DOHH2 (cell line): ENCODE results near the gene KCNIP2.
"Not testable (repeated sequence)": the region's sequence is repeated elsewhere in the genome, so short reads cannot be mapped to it uniquely, and the experiment has no call there.

Source experiments
- H3F3A ChIP-seq: fragments of 200-600 bp; sonication (generic), shearing (Covaris generic); 2 replicates; pipeline ENCODE4 v1.6.0; 2016; ENCODE audit warnings: antibody characterized with exemption, mild to moderate bottlenecking; ENCODE audit not compliant: control insufficient read depth, insufficient read depth
- H3K27ac ChIP-seq: fragments of 200-600 bp; sonication (generic); 2 replicates; pipeline ENCODE4 v1.5.1; 2014; ENCODE audit warnings: low read depth, mild to moderate bottlenecking, low read length, moderate library complexity
- H3K27me3 ChIP-seq: fragments of 200-600 bp; sonication (generic); 2 replicates; pipeline ENCODE4 v1.6.1; 2014; ENCODE audit warnings: mild to moderate bottlenecking, low read length, mixed read lengths; ENCODE audit not compliant: control insufficient read depth
- H3K36me3 ChIP-seq: fragments of 200-600 bp; sonication (generic); 2 replicates; pipeline ENCODE4 v1.6.1; 2014; ENCODE audit warnings: mild to moderate bottlenecking, low read length, moderate library complexity, mixed read lengths; ENCODE audit not compliant: control insufficient read depth
- H3K4me1 ChIP-seq: fragments of 200-600 bp; sonication (generic); 2 replicates; pipeline ENCODE4 v1.6.1; 2014; ENCODE audit warnings: mild to moderate bottlenecking, low read length, mixed read lengths; ENCODE audit not compliant: control insufficient read depth
- H3K4me2 ChIP-seq: fragments of 200-600 bp; sonication (generic); 2 replicates; pipeline ENCODE4 v1.6.0; 2014; ENCODE audit warnings: mild to moderate bottlenecking, low read length, moderate library complexity
- H3K4me3 ChIP-seq: fragments of 200-600 bp; sonication (generic); 2 replicates; pipeline ENCODE4 v1.5.1; 2014; ENCODE audit warnings: mild to moderate bottlenecking, low read length, mixed read lengths
- H3K79me2 ChIP-seq: fragments of 200-600 bp; sonication (generic); 2 replicates; pipeline ENCODE4 v1.6.1; 2014; ENCODE audit warnings: mild to moderate bottlenecking, low read length, mixed read lengths; ENCODE audit not compliant: control insufficient read depth
- H3K9me2 ChIP-seq: fragments of 200-600 bp; sonication (generic); replicated peaks from 2 replicates; pipeline ENCODE4 v1.6.1; 2014; ENCODE audit warnings: mild to moderate bottlenecking, low read length, mixed read lengths; ENCODE audit not compliant: control insufficient read depth
- H3K9me3 ChIP-seq: fragments of 200-600 bp; sonication (generic); 2 replicates; pipeline ENCODE4 v1.6.1; 2014; ENCODE audit warnings: antibody characterized with exemption, low read length, mixed read lengths; ENCODE audit not compliant: control insufficient read depth, insufficient read depth
- H4K20me1 ChIP-seq: fragments of 200-600 bp; sonication (generic); 2 replicates; pipeline ENCODE4 v1.6.0; 2014; ENCODE audit warnings: low read depth, mild to moderate bottlenecking, antibody characterized with exemption, low read length, moderate library complexity; ENCODE audit not compliant: control insufficient read depth, insufficient read depth
- EZH2phosphoT487 ChIP-seq: fragments of 200-600 bp; sonication (generic); IDR thresholded peaks from 2 replicates; pipeline ENCODE4 v1.6.1; 2017; ENCODE audit warnings: borderline replicate concordance, mild to moderate bottlenecking, antibody characterized with exemption, low read length, moderate library complexity, mixed read lengths
- TF ChIP-seq, protein P1 (sequence below): fragments of 200-600 bp; sonication (generic); IDR thresholded peaks from one replicate; pipeline ENCODE4 v1.5.1; 2014; ENCODE audit warnings: antibody characterized with exemption, mild to moderate bottlenecking, low read depth, low read length; ENCODE audit not compliant: poor library complexity, severe bottlenecking

KCNIP2 gene

DNA sequence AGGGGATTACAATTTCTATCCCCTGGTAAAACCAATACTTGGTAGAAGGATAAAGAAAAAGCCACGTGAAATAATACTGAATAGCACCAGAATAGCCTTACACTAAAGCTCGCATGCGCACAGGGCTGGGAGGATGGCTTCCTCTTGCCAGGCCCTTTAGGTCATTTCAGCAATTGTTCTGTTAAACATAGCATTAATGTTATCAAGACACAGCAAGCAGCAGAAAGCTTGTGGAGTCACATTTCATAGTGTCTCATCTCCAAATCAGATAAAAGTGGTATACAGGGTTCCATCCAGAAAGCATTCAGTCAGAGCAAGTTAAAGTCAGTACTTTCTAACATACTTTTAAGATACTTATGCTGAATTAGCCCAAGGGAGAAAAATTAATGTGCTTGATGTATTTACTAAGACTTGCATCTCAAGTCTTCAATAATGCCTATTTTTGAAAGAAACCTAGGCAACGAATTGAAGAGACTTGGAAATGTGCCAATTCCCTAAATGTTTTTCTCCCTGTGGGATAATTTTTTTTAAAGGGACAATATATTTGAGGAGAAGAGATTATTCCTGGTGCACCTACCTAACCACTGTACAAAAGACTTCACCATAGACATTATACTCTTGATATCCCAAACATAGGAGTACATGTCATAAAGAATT is 46.1 kb downstream of the KCNIP2 start:
- Histone ChIP-seq H3K4me1 (no peaks in the 10 kb centered on the region), H3K4me2 (no peak overlapping the region), H3K79me2 (peaks cover 43% of the 10 kb centered on the region), H3K27me3 (no peaks in the 10 kb centered on the region), H3K9me3 (no peaks in the 10 kb centered on the region), H4K20me1 (peaks cover 3% of the 10 kb centered on the region; the same call in 1 of the 2 replicates), H3F3A (peaks cover 4% of the 10 kb centered on the region; the same call in 1 of the 2 replicates), H3K9me2 (no peaks in the 10 kb centered on the region), H3K4me3 (no peak overlapping the region), H3K27ac (no peak overlapping the region), H3K36me3 (peaks cover 94% of the 10 kb centered on the region)
- TF ChIP-seq, protein P1, sequence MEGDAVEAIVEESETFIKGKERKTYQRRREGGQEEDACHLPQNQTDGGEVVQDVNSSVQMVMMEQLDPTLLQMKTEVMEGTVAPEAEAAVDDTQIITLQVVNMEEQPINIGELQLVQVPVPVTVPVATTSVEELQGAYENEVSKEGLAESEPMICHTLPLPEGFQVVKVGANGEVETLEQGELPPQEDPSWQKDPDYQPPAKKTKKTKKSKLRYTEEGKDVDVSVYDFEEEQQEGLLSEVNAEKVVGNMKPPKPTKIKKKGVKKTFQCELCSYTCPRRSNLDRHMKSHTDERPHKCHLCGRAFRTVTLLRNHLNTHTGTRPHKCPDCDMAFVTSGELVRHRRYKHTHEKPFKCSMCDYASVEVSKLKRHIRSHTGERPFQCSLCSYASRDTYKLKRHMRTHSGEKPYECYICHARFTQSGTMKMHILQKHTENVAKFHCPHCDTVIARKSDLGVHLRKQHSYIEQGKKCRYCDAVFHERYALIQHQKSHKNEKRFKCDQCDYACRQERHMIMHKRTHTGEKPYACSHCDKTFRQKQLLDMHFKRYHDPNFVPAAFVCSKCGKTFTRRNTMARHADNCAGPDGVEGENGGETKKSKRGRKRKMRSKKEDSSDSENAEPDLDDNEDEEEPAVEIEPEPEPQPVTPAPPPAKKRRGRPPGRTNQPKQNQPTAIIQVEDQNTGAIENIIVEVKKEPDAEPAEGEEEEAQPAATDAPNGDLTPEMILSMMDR = no peak
- TF ChIP-seq EZH2phosphoT487 = no peak

DNA sequence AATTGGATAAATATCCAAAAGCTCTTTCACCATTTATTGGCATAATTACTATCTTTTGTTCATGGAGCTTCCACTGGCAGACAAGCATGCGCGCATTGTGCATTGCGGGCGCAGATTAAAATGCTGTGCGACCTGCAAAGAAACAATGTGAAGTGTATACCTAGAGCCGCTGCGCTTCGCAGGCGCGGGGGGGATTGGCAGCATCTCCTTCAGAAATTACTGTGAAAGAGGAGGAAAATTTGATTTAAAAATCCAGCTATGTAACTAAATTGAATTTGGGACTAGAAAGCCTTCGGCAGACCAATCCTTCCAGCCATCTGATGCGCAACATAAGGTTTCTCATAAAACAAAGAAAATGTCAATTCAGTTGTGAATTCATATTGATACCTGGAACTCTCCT is 50.1 kb downstream of the KCNIP2 start:
- Histone ChIP-seq H3K27ac (no peak overlapping the region), H3K27me3 (no peaks in the 10 kb centered on the region), H3K79me2 (peaks cover 20% of the 10 kb centered on the region), H4K20me1 (peaks cover 3% of the 10 kb centered on the region; the same call in 1 of the 2 replicates), H3K36me3 (peaks cover 81% of the 10 kb centered on the region), H3F3A (peaks cover 4% of the 10 kb centered on the region), H3K9me3 (no peaks in the 10 kb centered on the region), H3K4me2 (no peak overlapping the region), H3K4me1 (no peaks in the 10 kb centered on the region), H3K4me3 (no peak overlapping the region), H3K9me2 (no peaks in the 10 kb centered on the region)
- TF ChIP-seq EZH2phosphoT487 = no peak
- TF ChIP-seq, protein P1 = no peak

DNA sequence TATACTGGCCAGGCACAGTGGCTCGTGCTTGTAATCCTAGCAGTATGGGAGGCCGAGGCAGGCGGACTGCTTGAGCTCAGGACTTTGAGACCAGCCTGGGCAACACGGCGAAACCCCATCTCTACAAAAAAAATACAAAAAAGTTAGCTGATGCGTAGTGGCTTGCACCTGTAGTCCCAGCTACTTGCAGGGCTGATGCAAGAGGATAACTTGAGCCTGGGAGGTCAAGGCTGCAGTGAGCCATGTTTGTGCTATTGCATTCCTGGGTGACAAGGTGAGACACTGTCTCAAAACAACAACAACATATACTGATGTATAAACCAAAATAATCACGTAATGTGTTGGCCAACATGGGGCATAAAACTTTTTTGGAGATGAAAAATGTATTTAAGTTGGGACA is 53.9 kb downstream of the KCNIP2 start:
- H3K4me1 ChIP-seq = no peaks in the 10 kb centered on the region; the same call in 1 of the 2 replicates
- TF ChIP-seq EZH2phosphoT487 = no peak
- TF ChIP-seq, protein P1 = no peak
- H3K79me2 ChIP-seq = peaks cover 2% of the 10 kb centered on the region; the same call in 1 of the 2 replicates
- H3K9me2 ChIP-seq = no peaks in the 10 kb centered on the region
- H3K4me3 ChIP-seq = no peak overlapping the region
- H3F3A ChIP-seq = peaks cover 20% of the 10 kb centered on the region
- H3K27me3 ChIP-seq = no peaks in the 10 kb centered on the region
- H4K20me1 ChIP-seq = no peaks in the 10 kb centered on the region
- no peak overlapping the region for H3K27ac ChIP-seq
- no peaks in the 10 kb centered on the region for H3K9me3 ChIP-seq
- no peak overlapping the region for H3K4me2 ChIP-seq
- peaks cover 78% of the 10 kb centered on the region for H3K36me3 ChIP-seq

DNA sequence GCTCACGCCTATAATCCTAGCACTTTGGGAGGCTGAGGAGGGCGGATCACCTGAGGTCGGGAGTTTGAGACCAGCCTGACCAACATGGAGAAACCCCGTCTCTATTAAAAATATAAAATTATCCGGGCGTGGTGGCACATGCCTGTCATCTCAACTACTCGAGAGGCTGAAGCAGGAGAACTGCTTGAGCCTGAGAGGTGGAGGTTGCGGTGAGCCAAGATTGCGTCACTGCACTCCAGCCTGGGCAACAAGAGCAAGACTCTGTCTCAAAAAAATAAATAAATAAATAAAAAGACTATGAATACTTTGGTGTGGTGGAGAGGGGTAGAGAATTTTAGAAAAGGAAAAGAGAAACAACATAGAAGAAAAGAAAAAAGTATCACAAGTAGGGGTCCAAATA is 54.4 kb downstream of the KCNIP2 start:
- not testable (repeated sequence) for H3K4me3 ChIP-seq, H3K4me2 ChIP-seq, H3K27ac ChIP-seq, H3K27me3 ChIP-seq, H3K9me3 ChIP-seq, H3K4me1 ChIP-seq, H3K79me2 ChIP-seq, H3K9me2 ChIP-seq, H4K20me1 ChIP-seq
- peaks cover 24% of the 10 kb centered on the region for H3F3A ChIP-seq
- peaks cover 78% of the 10 kb centered on the region for H3K36me3 ChIP-seq
